ENCODE measurements around the gene FSCN2. TPM values are rescaled to one million over a fixed set of nuclear protein-coding genes. Genes with fewer than 3 reads are reported as not detected.

The FSCN2 gene
- total and polyA plus RNA-seq, 7 experiments from 2014 or later, result 0.56 to 1.6 (median 0.70) TPM; not detected in 2

- POLR2A ChIA-PET, result no interaction called here
- peaks cover 0 to 6% (median 4%) of the 10 kb centered on the region in 7 donors for H3K4me1 Mint-ChIP-seq
- intact Hi-C loops (cut with micrococcal nuclease), result no loop called here
These were observed 4.7 kb upstream of the FSCN2 start for GRCh38 chr17:81523402-81524038.

GRCh38 chr17:81524039-81524864 is 3.9 kb upstream of the FSCN2 start:
- intact Hi-C loops (cut with micrococcal nuclease), result no loop called here
- peaks cover 0 to 22% (median 4%) of the 10 kb centered on the region in 5 donors for H3K27me3 Mint-ChIP-seq
- no peaks in the 10 kb centered on the region for H3K36me3 Mint-ChIP-seq
- H3K9me3 Mint-ChIP-seq, result no peaks in the 10 kb centered on the region
- CTCF ChIA-PET, result no interaction called here
- Histone ChIP-seq H3K4me3 (ENCODE audit: low read length) (no peak overlapping the region), H3K27me3 (ENCODE audit: control insufficient read depth in 2 of 2, insufficient read depth in 2 of 2, low read length in 2 of 2) (no peaks in the 10 kb centered on the region), H3K36me3 (ENCODE audit: control insufficient read depth in 2 of 3, insufficient read depth in 3 of 3, low read length in 3 of 3) (no peaks in the 10 kb centered on the region), H3K4me1 (ENCODE audit: control insufficient read depth in 2 of 2, insufficient read depth in 2 of 2, low read length in 2 of 2) (peaks cover 0 to 5% of the 10 kb centered on the region in 2 donors), H3K27ac (ENCODE audit: low read depth, low read length) (no peak overlapping the region), H3K9me3 (ENCODE audit: control insufficient read depth in 2 of 3, low read length in 3 of 3) (no peaks in the 10 kb centered on the region)
- POLR2A ChIA-PET, result no interaction called here
- peak overlapping the region in 1 of 10 donors; percentile 39 for H3K4me3 Mint-ChIP-seq
- ATAC-seq (no peak), DNase-seq (no peak)
- peaks cover 0 to 6% (median 4%) of the 10 kb centered on the region in 7 donors for H3K4me1 Mint-ChIP-seq
- H3K27ac Mint-ChIP-seq, result no peak overlapping the region

More at GRCh38 chr17:81523402-81524038, 4.7 kb upstream of the FSCN2 start:
- no peaks in the 10 kb centered on the region for H3K36me3 Mint-ChIP-seq
- no peaks in the 10 kb centered on the region for H3K36me3 ChIP-seq (ENCODE audit: control insufficient read depth in 2 of 3, insufficient read depth in 3 of 3, low read length in 3 of 3)
- peaks cover 0 to 22% (median 4%) of the 10 kb centered on the region in 5 donors for H3K27me3 Mint-ChIP-seq
- H3K9me3 ChIP-seq (ENCODE audit: control insufficient read depth in 2 of 3, low read length in 3 of 3), result no peaks in the 10 kb centered on the region
- DNase-seq (no peak), ATAC-seq (no peak)
- peaks cover 0 to 7% of the 10 kb centered on the region in 2 donors for H3K4me1 ChIP-seq (ENCODE audit: control insufficient read depth in 2 of 2, insufficient read depth in 2 of 2, low read length in 2 of 2)
- no peaks in the 10 kb centered on the region for H3K9me3 Mint-ChIP-seq
- no peaks in the 10 kb centered on the region for H3K27me3 ChIP-seq (ENCODE audit: control insufficient read depth in 2 of 2, insufficient read depth in 2 of 2, low read length in 2 of 2)
- no peak overlapping the region for H3K4me3 Mint-ChIP-seq
- CTCF ChIA-PET, result no interaction called here
- no peak overlapping the region for H3K27ac Mint-ChIP-seq
- H3K4me3 ChIP-seq (ENCODE audit: low read length), result no peak overlapping the region
- no peak overlapping the region for H3K27ac ChIP-seq (ENCODE audit: low read depth, low read length)

- H3K4me3 Mint-ChIP-seq, result peak overlapping the region in 1 of 10 donors; percentile 39
- H3K27me3 ChIP-seq (ENCODE audit: control insufficient read depth in 2 of 2, insufficient read depth in 2 of 2, low read length in 2 of 2), result no peaks in the 10 kb centered on the region
- no peak overlapping the region for H3K4me3 ChIP-seq (ENCODE audit: low read length)
- no peaks in the 10 kb centered on the region for H3K36me3 ChIP-seq (ENCODE audit: control insufficient read depth in 2 of 3, insufficient read depth in 3 of 3, low read length in 3 of 3)
- peaks cover 0 to under 1% of the 10 kb centered on the region in 2 donors for H3K4me1 ChIP-seq (ENCODE audit: control insufficient read depth in 2 of 2, insufficient read depth in 2 of 2, low read length in 2 of 2)
- DNase-seq (no peak), ATAC-seq (no peak)
- H3K9me3 ChIP-seq (ENCODE audit: control insufficient read depth in 2 of 3, low read length in 3 of 3), result no peaks in the 10 kb centered on the region
- ChIA-PET POLR2A (no interaction called here), CTCF (no interaction called here)
- no peak overlapping the region for H3K27ac Mint-ChIP-seq
- H3K27ac ChIP-seq (ENCODE audit: low read depth, low read length), result no peak overlapping the region
- H3K4me1 Mint-ChIP-seq, result peaks cover 0 to 6% (median 4%) of the 10 kb centered on the region in 7 donors
- peaks cover 0 to 22% (median 4%) of the 10 kb centered on the region in 5 donors for H3K27me3 Mint-ChIP-seq
- intact Hi-C loops (cut with micrococcal nuclease), result no loop called here
- H3K36me3 Mint-ChIP-seq, result no peaks in the 10 kb centered on the region
- H3K9me3 Mint-ChIP-seq, result no peaks in the 10 kb centered on the region
These were observed 3.4 kb upstream of the FSCN2 start for GRCh38 chr17:81524865-81525159.

GRCh38 chr17:81526662-81527571 is 1.3 kb upstream of the FSCN2 start:
- H3K27ac ChIP-seq (ENCODE audit: low read depth, low read length), result no peak overlapping the region
- intact Hi-C loops (cut with micrococcal nuclease), result no loop called here
- H3K27me3 ChIP-seq (ENCODE audit: control insufficient read depth in 2 of 2, insufficient read depth in 2 of 2, low read length in 2 of 2), result no peaks in the 10 kb centered on the region
- POLR2A ChIA-PET, result interaction anchor here (0.7 kb wide), 1 partner anchor 503 kb away, joined by 3 read pairs; no protein-coding TSS in a partner anchor
- H3K9me3 Mint-ChIP-seq, result no peaks in the 10 kb centered on the region
- ATAC-seq, result no peak
- no peak overlapping the region for H3K27ac Mint-ChIP-seq
- H3K4me1 Mint-ChIP-seq, result peaks cover 0 to 1% (median 0%) of the 10 kb centered on the region in 7 donors
- H3K27me3 Mint-ChIP-seq, result peaks cover 0 to 11% (median 4%) of the 10 kb centered on the region in 5 donors
- no peaks in the 10 kb centered on the region for H3K9me3 ChIP-seq (ENCODE audit: control insufficient read depth in 2 of 3, low read length in 3 of 3)
- CTCF ChIA-PET, result no interaction called here
- no peaks in the 10 kb centered on the region for H3K4me1 ChIP-seq (ENCODE audit: control insufficient read depth in 2 of 2, insufficient read depth in 2 of 2, low read length in 2 of 2)
- DNase-seq, result no peak
- H3K4me3 ChIP-seq (ENCODE audit: low read length), result no peak overlapping the region
- H3K36me3 ChIP-seq (ENCODE audit: control insufficient read depth in 2 of 3, insufficient read depth in 3 of 3, low read length in 3 of 3), result no peaks in the 10 kb centered on the region
- H3K4me3 Mint-ChIP-seq, result no peak overlapping the region
- H3K36me3 Mint-ChIP-seq, result no peaks in the 10 kb centered on the region

- ChIA-PET POLR2A (no interaction called here), CTCF (no interaction called here)
- Mint-ChIP-seq H3K9me3 (no peaks in the 10 kb centered on the region), H3K36me3 (no peaks in the 10 kb centered on the region), H3K27ac (no peak overlapping the region), H3K4me1 (peaks cover 0 to 1% (median 0%) of the 10 kb centered on the region in 7 donors), H3K27me3 (peaks cover 0 to 12% (median 3%) of the 10 kb centered on the region in 5 donors), H3K4me3 (no peak overlapping the region)
- Histone ChIP-seq H3K27ac (ENCODE audit: low read depth, low read length) (no peak overlapping the region), H3K36me3 (ENCODE audit: control insufficient read depth in 2 of 3, insufficient read depth in 3 of 3, low read length in 3 of 3) (no peaks in the 10 kb centered on the region), H3K4me3 (ENCODE audit: low read length) (no peak overlapping the region), H3K27me3 (ENCODE audit: control insufficient read depth in 2 of 2, insufficient read depth in 2 of 2, low read length in 2 of 2) (no peaks in the 10 kb centered on the region), H3K9me3 (ENCODE audit: control insufficient read depth in 2 of 3, low read length in 3 of 3) (no peaks in the 10 kb centered on the region), H3K4me1 (ENCODE audit: control insufficient read depth in 2 of 2, insufficient read depth in 2 of 2, low read length in 2 of 2) (no peaks in the 10 kb centered on the region)
- intact Hi-C loops (cut with micrococcal nuclease), result no loop called here
- DNase-seq (no peak), ATAC-seq (no peak)
These were observed 140 bp downstream of the FSCN2 start for GRCh38 chr17:81528384-81528650.

GRCh38 chr17:81528651-81529436 is 667 bp downstream of the FSCN2 start:
- intact Hi-C loops (cut with micrococcal nuclease), result no loop called here
- ATAC-seq (no peak), DNase-seq (no peak)
- H3K36me3 Mint-ChIP-seq, result no peaks in the 10 kb centered on the region
- Histone ChIP-seq H3K27ac (ENCODE audit: low read depth, low read length) (no peak overlapping the region), H3K9me3 (ENCODE audit: control insufficient read depth in 2 of 3, low read length in 3 of 3) (no peaks in the 10 kb centered on the region), H3K36me3 (ENCODE audit: control insufficient read depth in 2 of 3, insufficient read depth in 3 of 3, low read length in 3 of 3) (no peaks in the 10 kb centered on the region), H3K4me1 (ENCODE audit: control insufficient read depth in 2 of 2, insufficient read depth in 2 of 2, low read length in 2 of 2) (no peaks in the 10 kb centered on the region), H3K27me3 (ENCODE audit: control insufficient read depth in 2 of 2, insufficient read depth in 2 of 2, low read length in 2 of 2) (no peaks in the 10 kb centered on the region), H3K4me3 (ENCODE audit: low read length) (no peak overlapping the region)
- no peak overlapping the region for H3K27ac Mint-ChIP-seq
- peaks cover 0 to 1% (median 0%) of the 10 kb centered on the region in 7 donors for H3K4me1 Mint-ChIP-seq
- ChIA-PET POLR2A (interaction anchor here (0.9 kb wide), 1 partner anchor 10 kb away, joined by 3 read pairs; no protein-coding TSS in a partner anchor), CTCF (no interaction called here)
- no peak overlapping the region for H3K4me3 Mint-ChIP-seq
- no peaks in the 10 kb centered on the region for H3K9me3 Mint-ChIP-seq
- peaks cover 0 to 16% (median 4%) of the 10 kb centered on the region in 5 donors for H3K27me3 Mint-ChIP-seq

All from naive thymus-derived CD4-positive, alpha-beta T cell (primary cell).